K562 (cell line): ENCODE measurements around the gene HRH3. TPM values are rescaled to one million over a fixed set of nuclear protein-coding genes. Genes with fewer than 3 reads are reported as not detected.
A peak's percentile ranks its signal among the peaks of the same experiment; 100 is the strongest.

Source experiments
- ATAC-seq: fragments of 200-7000 bp; cut with Tn5 transposase; 3 replicates; pipeline ENCODE4 v1.9.1; 2020; ENCODE audit warnings: moderate library complexity
- BruUV-seq: library from RNA; stranded (reverse); fragments of 400-500 nt; replicated peaks from 2 replicates; lab custom pipeline; 2021; lab: Mats Ljungman, UMichigan
- CTCF ChIA-PET: fragments of 300-600 bp; formaldehyde crosslinking; extraction: SDS; loops from one replicate; lab custom pipeline; 2021; ENCODE audit warnings: low intra/inter-chr PET ratio; lab: Yijun Ruan, JAX
- POLR2A ChIA-PET: fragments of 300-600, 350-650 bp; sonication (Branson Sonifier 250); formaldehyde crosslinking; extraction: SDS; loops from one replicate; lab custom pipeline; 2021; ENCODE audit warnings: antibody characterized with exemption, inconsistent platforms; lab: Yijun Ruan, JAX
- DNase-seq, 4 experiments: peaks; one replicate each; pipeline versions ENCODE4 v3.0.0 to v3.0.0-alpha.2; 2011 to 2018; ENCODE audit warnings: low spot score in 3 of 4, mixed read lengths in 3 of 4; ENCODE audit errors: extremely low read depth in 1 of 4
- FAIRE-seq: peaks from 2 replicates; lab custom pipeline; 2011; peaks lifted over from hg19 to GRCh38; lab: Jason Lieb, UNC
- H2AFZ ChIP-seq: 2 replicates; pipeline ENCODE4 v1.6.0; 2011; ENCODE audit warnings: low read depth, low read length, control low read depth, inconsistent platforms
- H3K27ac ChIP-seq: fragments of 200-600 bp; 3 replicates; pipeline ENCODE4 v1.8.0; 2011; ENCODE audit warnings: low read depth, mild to moderate bottlenecking, control low read depth, inconsistent platforms, low read length, moderate library complexity, mixed read lengths; ENCODE audit errors: extremely low read depth
- H3K27me3 ChIP-seq, 2 experiments: fragments of 300-600 bp in 1 of 2; 2 replicates in 1 of 2; 3 replicates in 1 of 2; pipeline versions ENCODE4 v1.6.0 to v1.8.0; 2011; ENCODE audit warnings: inconsistent platforms in 2 of 2, low read length in 2 of 2, mild to moderate bottlenecking in 1 of 2, mixed read lengths in 1 of 2, moderate library complexity in 1 of 2; ENCODE audit not compliant: control insufficient read depth in 2 of 2, insufficient read depth in 2 of 2
- H3K36me3 ChIP-seq: fragments of 300-600 bp; 3 replicates; pipeline ENCODE4 v1.8.0; 2011; ENCODE audit warnings: mild to moderate bottlenecking, low read length, inconsistent platforms; ENCODE audit not compliant: control insufficient read depth, insufficient read depth
- H3K4me1 ChIP-seq, 2 experiments: fragments of 200-600 bp in 1 of 2; replicated peaks in 1 of 2; 2 replicates in 1 of 2; 3 replicates in 1 of 2; pipeline versions ENCODE4 v1.5.1 to v1.8.0; 2011; ENCODE audit warnings: inconsistent platforms in 2 of 2, low read length in 2 of 2, mild to moderate bottlenecking in 1 of 2, mixed read lengths in 1 of 2, moderate library complexity in 1 of 2; ENCODE audit not compliant: control insufficient read depth in 2 of 2, insufficient read depth in 2 of 2
- H3K4me2 ChIP-seq: 2 replicates; pipeline ENCODE4 v1.6.1; 2011; ENCODE audit warnings: low read length, control low read depth, inconsistent platforms, mixed read lengths; ENCODE audit not compliant: insufficient read depth
- H3K4me3 ChIP-seq: fragments of 200-600 bp; sonication (generic), shearing (Covaris generic); 2 replicates; pipeline ENCODE4 v1.5.1; 2016; ENCODE audit warnings: control low read depth, inconsistent platforms
- H3K79me2 ChIP-seq: fragments of 200-600 bp; 3 replicates; pipeline ENCODE4 v1.8.0; 2011; ENCODE audit warnings: low read length, inconsistent platforms; ENCODE audit not compliant: control insufficient read depth, insufficient read depth
- H3K9ac ChIP-seq, 2 experiments: 2 replicates each; pipeline versions ENCODE4 v1.6.0 to v1.6.1; 2011; ENCODE audit warnings: low read depth in 2 of 2, low read length in 2 of 2, control low read depth in 1 of 2, inconsistent platforms in 1 of 2, mild to moderate bottlenecking in 1 of 2, mixed read lengths in 1 of 2; ENCODE audit not compliant: insufficient read depth in 1 of 2
- H3K9me1 ChIP-seq: one replicate; pipeline ENCODE4 v1.6.0; 2011; ENCODE audit warnings: inconsistent platforms, mild to moderate bottlenecking, low read length, moderate library complexity; ENCODE audit not compliant: control insufficient read depth, insufficient read depth
- H3K9me3 ChIP-seq: replicated peaks from 2 replicates; pipeline ENCODE4 v1.5.1; 2011; ENCODE audit warnings: low read depth, low read length, inconsistent platforms; ENCODE audit not compliant: control insufficient read depth, insufficient read depth
- H4K20me1 ChIP-seq: replicated peaks from 2 replicates; pipeline ENCODE4 v1.6.1; 2011; ENCODE audit warnings: low read length, inconsistent platforms, mixed read lengths; ENCODE audit not compliant: control insufficient read depth, insufficient read depth
- EWSR1 ChIP-seq: fragments of 450-650 bp; IDR thresholded peaks from 2 replicates; pipeline ENCODE4 v1.6.1; 2018; ENCODE audit warnings: borderline replicate concordance, mild to moderate bottlenecking, low read depth, moderate library complexity; ENCODE audit not compliant: partially characterized antibody
- GATAD2A ChIP-seq: fragments of 450-650 bp; IDR thresholded peaks from 2 replicates; pipeline ENCODE4 v1.6.1; 2017
- NR2F6 ChIP-seq: fragments of 450-650 bp; formaldehyde crosslinking; IDR thresholded peaks from 2 replicates; pipeline ENCODE4 v1.4.0; 2020; ENCODE audit warnings: mild to moderate bottlenecking
- RAD51 ChIP-seq: fragments of 450-650 bp; IDR thresholded peaks from 2 replicates; pipeline ENCODE4 v1.7.1; 2016; ENCODE audit warnings: low read depth, mild to moderate bottlenecking, borderline replicate concordance
- ZNF507 ChIP-seq: conservative IDR thresholded peaks from 2 replicates; pipeline ENCODE4 v1.6.1; 2017; ENCODE audit warnings: missing genetic modification characterization, missing compliant biosample characterization
- WGBS: fragments of 100-300 bp; shearing (Covaris generic); methylation state at CpG from one replicate; pipeline ENCODE4 v1.1.6; 2016; ENCODE audit warnings: low coverage, mixed read lengths; ENCODE audit not compliant: insufficient coverage; ENCODE audit errors: missing lambda C conversion rate; 5-methylcytosine and 5-hydroxymethylcytosine counted together
- in situ Hi-C: fragments of 300-500 bp; cut with MboI; formaldehyde crosslinking; loops from 4 replicates; pipeline ENCODE4 v1.15.0; 2018; ENCODE audit warnings: inconsistent platforms, mixed read lengths
- intact Hi-C: fragments of 100-400 bp; cut with micrococcal nuclease; formaldehyde crosslinking; loops from 2 replicates; pipeline ENCODE4 v1.14.2; 2022
- polyA plus RNA-seq, 8 experiments: library from polyadenylated mRNA; depleted of rRNA in 4 of 8; stranded (reverse) in 5 of 8; unstranded in 3 of 8; fragments of >200 nt; fragmentation: Nextera tagmentation in 2 of 8; fragmentation: Illumina TruSeq in 1 of 8; extraction: Ambion mirVana in 2 of 8; extraction: Trizol in 1 of 8; gene quantifications; 2 replicates each; pipeline versions ENCODE4 v1.2.1 to v1.2.3, GENCODE V29; 2011 to 2014; ENCODE audit warnings: inconsistent platforms in 1 of 8, missing spikeins in 1 of 8
- total RNA-seq, 7 experiments: library from RNA; depleted of rRNA in 6 of 7; stranded (reverse); fragments of >200 nt in 6 of 7; fragmentation: Illumina TruSeq in 2 of 7; extraction: Trizol in 2 of 7; gene quantifications; 2 replicates each; pipeline versions ENCODE4 v1.2.1 to v1.2.3, GENCODE V29; 2011 to 2021; ENCODE audit warnings: low replicate concordance in 1 of 7
- TF ChIP-seq, protein P1 (sequence below), 2 experiments: fragments of 150-350 bp in 1 of 2; IDR thresholded peaks; 2 replicates each; pipeline ENCODE4 v1.6.1; 2012 to 2016; ENCODE audit warnings: low read depth in 2 of 2, low read length in 2 of 2, mild to moderate bottlenecking in 1 of 2, moderate library complexity in 1 of 2
- TF ChIP-seq, protein P2 (sequence below): fragments of 450-650 bp; formaldehyde crosslinking; IDR thresholded peaks from 2 replicates; pipeline ENCODE4 v1.4.0; 2020; ENCODE audit warnings: mild to moderate bottlenecking
- TF ChIP-seq, protein P3 (sequence below), 2 experiments: fragments of 450-650 bp in 1 of 2; sonication (generic) in 1 of 2; formaldehyde crosslinking in 1 of 2; IDR thresholded peaks; 2 replicates each; pipeline versions ENCODE4 v1.7.1 to v1.9.0; 2016 to 2022; ENCODE audit warnings: inconsistent platforms in 1 of 2, mild to moderate bottlenecking in 1 of 2, missing genetic modification reagents in 1 of 2

HRH3 gene
- total and polyA plus RNA-seq, 9 of the 15 experiments (the other 6 are each of a cell fraction or from before 2014, with no cell fraction given): not detected

DNA sequence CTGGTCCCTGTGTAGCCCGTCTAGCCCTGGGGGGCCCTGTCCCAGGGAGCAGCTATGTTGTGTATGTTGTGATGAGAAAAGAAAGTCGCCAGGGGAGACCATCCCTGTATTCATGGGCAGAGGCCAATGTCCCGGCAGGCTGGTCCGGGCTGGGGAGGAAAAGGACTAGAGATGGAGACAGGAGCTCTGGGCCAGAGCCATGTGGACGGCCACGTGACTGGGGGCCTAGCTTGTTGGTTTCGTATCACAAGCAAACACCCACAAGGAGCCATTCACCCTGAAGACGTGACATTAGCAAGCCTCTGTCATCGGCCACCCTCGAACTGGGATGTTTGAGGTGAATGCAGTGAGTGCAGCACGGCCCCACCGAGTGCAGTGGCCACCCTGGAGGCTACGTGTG lies 2.9 kb upstream of the HRH3 start:
- Histone ChIP-seq H3K9me3 (no peaks in the 10 kb centered on the region), H3K36me3 (no peaks in the 10 kb centered on the region), H3K9ac (no peak overlapping the region), H3K27ac (no peak overlapping the region), H3K4me3 (no peak overlapping the region), H3K4me2 (no peak overlapping the region), H3K79me2 (no peaks in the 10 kb centered on the region), H3K27me3 (peaks cover 32 to 83% of the 10 kb centered on the region in 2 experiments; a peak in 4 of 5 replicates), H3K4me1 (peaks cover 0 to 62% of the 10 kb centered on the region in 2 experiments; a peak in 2 of 5 replicates), H4K20me1 (peaks cover 14% of the 10 kb centered on the region), H3K9me1 (no peaks in the 10 kb centered on the region), H2AFZ (no peak overlapping the region)
- ATAC-seq (no peak), FAIRE-seq (no peak), DNase-seq (no peak)
- POLR2A ChIA-PET: interaction anchor here (0.5 kb wide), 1 partner anchor 781 kb away, joined by 3 read pairs; no protein-coding TSS in a partner anchor
- BruUV-seq: no TSS peak
- CTCF ChIA-PET: no interaction called here
- in situ Hi-C loops (no loop called here), intact Hi-C loops (no loop called here)
- under 1% methylated on average over 13 of the region's 13 CpGs for WGBS
- TF ChIP-seq, protein P1, sequence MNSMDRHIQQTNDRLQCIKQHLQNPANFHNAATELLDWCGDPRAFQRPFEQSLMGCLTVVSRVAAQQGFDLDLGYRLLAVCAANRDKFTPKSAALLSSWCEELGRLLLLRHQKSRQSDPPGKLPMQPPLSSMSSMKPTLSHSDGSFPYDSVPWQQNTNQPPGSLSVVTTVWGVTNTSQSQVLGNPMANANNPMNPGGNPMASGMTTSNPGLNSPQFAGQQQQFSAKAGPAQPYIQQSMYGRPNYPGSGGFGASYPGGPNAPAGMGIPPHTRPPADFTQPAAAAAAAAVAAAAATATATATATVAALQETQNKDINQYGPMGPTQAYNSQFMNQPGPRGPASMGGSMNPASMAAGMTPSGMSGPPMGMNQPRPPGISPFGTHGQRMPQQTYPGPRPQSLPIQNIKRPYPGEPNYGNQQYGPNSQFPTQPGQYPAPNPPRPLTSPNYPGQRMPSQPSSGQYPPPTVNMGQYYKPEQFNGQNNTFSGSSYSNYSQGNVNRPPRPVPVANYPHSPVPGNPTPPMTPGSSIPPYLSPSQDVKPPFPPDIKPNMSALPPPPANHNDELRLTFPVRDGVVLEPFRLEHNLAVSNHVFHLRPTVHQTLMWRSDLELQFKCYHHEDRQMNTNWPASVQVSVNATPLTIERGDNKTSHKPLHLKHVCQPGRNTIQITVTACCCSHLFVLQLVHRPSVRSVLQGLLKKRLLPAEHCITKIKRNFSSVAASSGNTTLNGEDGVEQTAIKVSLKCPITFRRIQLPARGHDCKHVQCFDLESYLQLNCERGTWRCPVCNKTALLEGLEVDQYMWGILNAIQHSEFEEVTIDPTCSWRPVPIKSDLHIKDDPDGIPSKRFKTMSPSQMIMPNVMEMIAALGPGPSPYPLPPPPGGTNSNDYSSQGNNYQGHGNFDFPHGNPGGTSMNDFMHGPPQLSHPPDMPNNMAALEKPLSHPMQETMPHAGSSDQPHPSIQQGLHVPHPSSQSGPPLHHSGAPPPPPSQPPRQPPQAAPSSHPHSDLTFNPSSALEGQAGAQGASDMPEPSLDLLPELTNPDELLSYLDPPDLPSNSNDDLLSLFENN (IDR thresholded peaks at IDR 0.05; ENCODE audit: low read depth in 2 of 2, low read length in 2 of 2): no peak
- TF ChIP-seq, protein P2, sequence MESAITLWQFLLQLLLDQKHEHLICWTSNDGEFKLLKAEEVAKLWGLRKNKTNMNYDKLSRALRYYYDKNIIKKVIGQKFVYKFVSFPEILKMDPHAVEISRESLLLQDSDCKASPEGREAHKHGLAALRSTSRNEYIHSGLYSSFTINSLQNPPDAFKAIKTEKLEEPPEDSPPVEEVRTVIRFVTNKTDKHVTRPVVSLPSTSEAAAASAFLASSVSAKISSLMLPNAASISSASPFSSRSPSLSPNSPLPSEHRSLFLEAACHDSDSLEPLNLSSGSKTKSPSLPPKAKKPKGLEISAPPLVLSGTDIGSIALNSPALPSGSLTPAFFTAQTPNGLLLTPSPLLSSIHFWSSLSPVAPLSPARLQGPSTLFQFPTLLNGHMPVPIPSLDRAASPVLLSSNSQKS (CRISPR knock-in tag): no peak
- TF ChIP-seq GATAD2A: no peak
- TF ChIP-seq ZNF507 (tag): no peak
- no peak for TF ChIP-seq EWSR1
- TF ChIP-seq NR2F6 (CRISPR knock-in tag): no peak
- TF ChIP-seq, protein P3, sequence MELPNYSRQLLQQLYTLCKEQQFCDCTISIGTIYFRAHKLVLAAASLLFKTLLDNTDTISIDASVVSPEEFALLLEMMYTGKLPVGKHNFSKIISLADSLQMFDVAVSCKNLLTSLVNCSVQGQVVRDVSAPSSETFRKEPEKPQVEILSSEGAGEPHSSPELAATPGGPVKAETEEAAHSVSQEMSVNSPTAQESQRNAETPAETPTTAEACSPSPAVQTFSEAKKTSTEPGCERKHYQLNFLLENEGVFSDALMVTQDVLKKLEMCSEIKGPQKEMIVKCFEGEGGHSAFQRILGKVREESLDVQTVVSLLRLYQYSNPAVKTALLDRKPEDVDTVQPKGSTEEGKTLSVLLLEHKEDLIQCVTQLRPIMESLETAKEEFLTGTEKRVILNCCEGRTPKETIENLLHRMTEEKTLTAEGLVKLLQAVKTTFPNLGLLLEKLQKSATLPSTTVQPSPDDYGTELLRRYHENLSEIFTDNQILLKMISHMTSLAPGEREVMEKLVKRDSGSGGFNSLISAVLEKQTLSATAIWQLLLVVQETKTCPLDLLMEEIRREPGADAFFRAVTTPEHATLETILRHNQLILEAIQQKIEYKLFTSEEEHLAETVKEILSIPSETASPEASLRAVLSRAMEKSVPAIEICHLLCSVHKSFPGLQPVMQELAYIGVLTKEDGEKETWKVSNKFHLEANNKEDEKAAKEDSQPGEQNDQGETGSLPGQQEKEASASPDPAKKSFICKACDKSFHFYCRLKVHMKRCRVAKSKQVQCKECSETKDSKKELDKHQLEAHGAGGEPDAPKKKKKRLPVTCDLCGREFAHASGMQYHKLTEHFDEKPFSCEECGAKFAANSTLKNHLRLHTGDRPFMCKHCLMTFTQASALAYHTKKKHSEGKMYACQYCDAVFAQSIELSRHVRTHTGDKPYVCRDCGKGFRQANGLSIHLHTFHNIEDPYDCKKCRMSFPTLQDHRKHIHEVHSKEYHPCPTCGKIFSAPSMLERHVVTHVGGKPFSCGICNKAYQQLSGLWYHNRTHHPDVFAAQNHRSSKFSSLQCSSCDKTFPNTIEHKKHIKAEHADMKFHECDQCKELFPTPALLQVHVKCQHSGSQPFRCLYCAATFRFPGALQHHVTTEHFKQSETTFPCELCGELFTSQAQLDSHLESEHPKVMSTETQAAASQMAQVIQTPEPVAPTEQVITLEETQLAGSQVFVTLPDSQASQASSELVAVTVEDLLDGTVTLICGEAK (IDR thresholded peaks at IDR 0.05): no peak
- TF ChIP-seq, protein P3 (CRISPR knock-in tag; IDR thresholded peaks at IDR 0.05): no peak
- TF ChIP-seq RAD51: peak; percentile 33; the same call in 1 of the 2 replicates
